Endothelial cell (in vitro differentiated cells): Measurements from ENCODE around the gene FFAR1. TPM values are rescaled to one million over a fixed set of nuclear protein-coding genes. Genes with fewer than 3 reads are reported as not detected.
A peak's percentile ranks its signal among the peaks of the same experiment; 100 is the strongest.
"Not testable (repeated sequence)": the region's sequence is repeated elsewhere in the genome, so short reads cannot be mapped to it uniquely, and the experiment has no call there.

Source experiments
- DNase-seq: peaks from one replicate; pipeline ENCODE4 v3.0.0; 2021; ENCODE audit warnings: low spot score
- H3K27ac Mint-ChIP-seq: one replicate; pipeline ENCODE4 v1.8.0; 2021; ENCODE audit warnings: mixed read lengths, inconsistent platforms; ENCODE audit not compliant: unreplicated experiment
- H3K27me3 Mint-ChIP-seq: one replicate; pipeline ENCODE4 v1.8.0; 2021; ENCODE audit warnings: mild to moderate bottlenecking, moderate library complexity, mixed read lengths, inconsistent platforms; ENCODE audit not compliant: unreplicated experiment
- H3K36me3 Mint-ChIP-seq: one replicate; pipeline ENCODE4 v1.8.0; 2021; ENCODE audit warnings: mild to moderate bottlenecking, low read depth, mixed read lengths, inconsistent platforms; ENCODE audit not compliant: unreplicated experiment
- H3K4me1 Mint-ChIP-seq: one replicate; pipeline ENCODE4 v1.8.0; 2021; ENCODE audit warnings: mild to moderate bottlenecking, mixed read lengths, inconsistent platforms; ENCODE audit not compliant: unreplicated experiment
- H3K4me3 Mint-ChIP-seq: one replicate; pipeline ENCODE4 v1.8.0; 2021; ENCODE audit warnings: mild to moderate bottlenecking, mixed read lengths, inconsistent platforms; ENCODE audit not compliant: unreplicated experiment
- H3K9me3 Mint-ChIP-seq: one replicate; pipeline ENCODE4 v1.8.0; 2021; ENCODE audit warnings: mixed read lengths, inconsistent platforms; ENCODE audit not compliant: unreplicated experiment
- CTCF ChIP-seq: fragments of 200-600 bp; sonication (generic); IDR thresholded peaks from one replicate; pipeline ENCODE4 v1.5.0; 2021; ENCODE audit warnings: antibody characterized with exemption; ENCODE audit not compliant: unreplicated experiment
- total RNA-seq: library from RNA; stranded (reverse); fragmentation: NEBNext Ultra II Directional; extraction: Animal tissue kit (Norgen Biotek cat#: 25700); gene quantifications from one replicate; pipeline ENCODE4 v1.2.1, GENCODE V29; 2021; ENCODE audit not compliant: unreplicated experiment

FFAR1 gene
- total RNA-seq, 1 donor from 2014 or later, result not detected

GRCh38 chr19:35353635-35354034 lies 5.9 kb downstream of the FFAR1 start:
- Mint-ChIP-seq H3K9me3 (no peaks in the 10 kb centered on the region), H3K27ac (no peak overlapping the region), H3K36me3 (no peaks in the 10 kb centered on the region), H3K4me1 (peaks cover 12% of the 10 kb centered on the region), H3K4me3 (no peak overlapping the region), H3K27me3 (peaks cover 6% of the 10 kb centered on the region)
- TF ChIP-seq CTCF, result no peak
- no peak for DNase-seq

- Mint-ChIP-seq H3K4me3 (no peak overlapping the region), H3K36me3 (no peaks in the 10 kb centered on the region), H3K27me3 (peaks cover 2% of the 10 kb centered on the region), H3K27ac (peak overlapping the region; percentile 61), H3K4me1 (peaks cover 8% of the 10 kb centered on the region), H3K9me3 (no peaks in the 10 kb centered on the region)
- no peak for DNase-seq
- no peak for TF ChIP-seq CTCF
Observed at GRCh38 chr19:35354898-35355297, 7.2 kb downstream of the FFAR1 start.

DNA sequence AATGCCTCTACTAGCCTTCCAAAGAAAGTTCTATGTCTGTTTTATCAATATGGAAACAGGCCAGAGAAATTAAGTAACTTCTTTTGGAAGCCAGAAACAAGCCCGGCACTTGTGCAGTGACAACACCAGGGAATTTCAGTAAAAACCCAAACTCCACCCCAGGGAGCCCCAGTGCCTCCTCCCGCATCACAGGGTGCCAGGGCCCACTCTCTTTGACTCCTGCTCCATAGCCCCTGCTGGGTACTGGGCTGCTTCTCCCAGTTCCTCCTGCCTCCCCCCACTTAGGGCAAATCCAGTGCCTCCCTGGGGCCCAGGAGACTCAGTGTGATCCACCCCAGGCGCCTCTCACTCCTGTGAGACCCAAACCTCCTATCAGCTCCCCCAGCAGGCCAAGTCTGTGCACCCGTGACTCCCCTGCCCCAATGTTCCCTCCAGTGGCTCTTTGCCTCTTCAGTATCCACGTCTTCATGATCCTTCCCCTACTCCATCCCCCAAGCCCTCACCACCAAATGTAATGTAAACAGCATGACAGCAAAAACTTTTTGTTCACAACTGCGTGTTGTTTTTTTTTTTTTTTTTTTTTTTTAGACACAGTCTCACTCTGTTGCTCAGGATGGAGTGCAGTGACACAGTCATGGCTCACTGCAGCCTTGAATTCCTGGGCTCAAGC lies 8.2 kb downstream of the FFAR1 start:
- peaks cover 8% of the 10 kb centered on the region for H3K4me1 Mint-ChIP-seq
- no peak overlapping the region for H3K4me3 Mint-ChIP-seq
- H3K27ac Mint-ChIP-seq, result no peak overlapping the region
- no peak for TF ChIP-seq CTCF
- no peak for DNase-seq
- no peaks in the 10 kb centered on the region for H3K36me3 Mint-ChIP-seq
- no peaks in the 10 kb centered on the region for H3K9me3 Mint-ChIP-seq
- H3K27me3 Mint-ChIP-seq, result peaks cover 2% of the 10 kb centered on the region

GRCh38 chr19:35357867-35358573 lies 10.3 kb downstream of the FFAR1 start, which contains the start of gene FFAR3:
Gene FFAR3, plus strand, starts transcription at chr19:35358460. Its CDS starts 431 bp downstream, at chr19:35358891.
- H3K27me3 Mint-ChIP-seq, result peaks cover 4% of the 10 kb centered on the region
- TF ChIP-seq CTCF, result no peak
- no peak for DNase-seq

DNA sequence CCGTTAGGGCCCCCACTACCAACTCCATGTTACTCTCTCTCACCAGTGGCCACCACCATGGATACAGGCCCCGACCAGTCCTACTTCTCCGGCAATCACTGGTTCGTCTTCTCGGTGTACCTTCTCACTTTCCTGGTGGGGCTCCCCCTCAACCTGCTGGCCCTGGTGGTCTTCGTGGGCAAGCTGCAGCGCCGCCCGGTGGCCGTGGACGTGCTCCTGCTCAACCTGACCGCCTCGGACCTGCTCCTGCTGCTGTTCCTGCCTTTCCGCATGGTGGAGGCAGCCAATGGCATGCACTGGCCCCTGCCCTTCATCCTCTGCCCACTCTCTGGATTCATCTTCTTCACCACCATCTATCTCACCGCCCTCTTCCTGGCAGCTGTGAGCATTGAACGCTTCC lies 11.1 kb downstream of the FFAR1 start:
- H3K9me3 Mint-ChIP-seq, H3K4me3 Mint-ChIP-seq, H3K36me3 Mint-ChIP-seq, H3K27me3 Mint-ChIP-seq, H3K27ac Mint-ChIP-seq, DNase-seq, H3K4me1 Mint-ChIP-seq: not testable (repeated sequence)

More at GRCh38 chr19:35357867-35358573, 10.3 kb downstream of the FFAR1 start, which contains the start of gene FFAR3:
- H3K27ac Mint-ChIP-seq, result no peak within 1 kb of the TSS
- no peaks in the 10 kb centered on the region for H3K36me3 Mint-ChIP-seq
- peaks cover 8% of the 10 kb centered on the region for H3K4me1 Mint-ChIP-seq
- H3K4me3 Mint-ChIP-seq, result no peak within 1 kb of the TSS
- no peaks in the 10 kb centered on the region for H3K9me3 Mint-ChIP-seq

DNA sequence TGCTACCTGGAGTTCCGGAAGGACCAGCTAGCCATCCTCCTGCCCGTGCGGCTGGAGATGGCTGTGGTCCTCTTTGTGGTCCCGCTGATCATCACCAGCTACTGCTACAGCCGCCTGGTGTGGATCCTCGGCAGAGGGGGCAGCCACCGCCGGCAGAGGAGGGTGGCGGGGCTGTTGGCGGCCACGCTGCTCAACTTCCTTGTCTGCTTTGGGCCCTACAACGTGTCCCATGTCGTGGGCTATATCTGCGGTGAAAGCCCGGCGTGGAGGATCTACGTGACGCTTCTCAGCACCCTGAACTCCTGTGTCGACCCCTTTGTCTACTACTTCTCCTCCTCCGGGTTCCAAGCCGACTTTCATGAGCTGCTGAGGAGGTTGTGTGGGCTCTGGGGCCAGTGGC lies 11.7 kb downstream of the FFAR1 start:
- H3K27ac Mint-ChIP-seq, H3K27me3 Mint-ChIP-seq, DNase-seq, H3K9me3 Mint-ChIP-seq, H3K4me1 Mint-ChIP-seq, H3K36me3 Mint-ChIP-seq, H3K4me3 Mint-ChIP-seq: not testable (repeated sequence)

DNA sequence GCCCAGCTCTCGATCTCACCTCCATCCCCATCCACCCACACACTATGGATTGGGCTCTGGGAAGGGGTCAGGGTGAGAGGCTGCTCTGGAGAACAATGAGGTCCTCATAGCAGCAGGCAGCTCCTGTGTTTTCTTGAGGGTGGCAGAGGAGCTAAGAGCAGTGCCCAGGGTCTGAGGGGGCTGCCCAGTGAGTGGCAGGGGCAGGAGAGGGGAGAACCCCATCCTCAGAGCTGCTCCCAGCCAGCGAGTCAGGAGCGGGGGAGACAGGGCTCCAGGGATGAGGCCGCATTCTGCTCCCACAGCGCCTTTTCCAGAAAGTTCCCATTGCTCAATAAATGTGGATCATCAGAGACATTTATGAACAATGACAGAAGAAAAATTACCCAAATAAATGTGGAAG lies 12.4 kb downstream of the FFAR1 start:
- H3K4me3 Mint-ChIP-seq, H3K27me3 Mint-ChIP-seq, H3K4me1 Mint-ChIP-seq, H3K27ac Mint-ChIP-seq, H3K36me3 Mint-ChIP-seq, DNase-seq, H3K9me3 Mint-ChIP-seq: not testable (repeated sequence)
